GM21390 (cell line): ENCODE measurements around the gene IRGC.

Source experiments
- ATAC-seq: cut with Tn5 transposase; IDR thresholded peaks from one replicate; pipeline ENCODE4 v1.9.1; 2021; ENCODE audit not compliant: unreplicated experiment

The IRGC gene

GRCh38 chr19:43690890-43691289 lies 25.0 kb upstream of the IRGC start:
- no peak for ATAC-seq

GRCh38 chr19:43691755-43692154 lies 24.1 kb upstream of the IRGC start:
- ATAC-seq, result no peak

GRCh38 chr19:43692385-43692784 lies 23.5 kb upstream of the IRGC start:
- ATAC-seq, result no peak

GRCh38 chr19:43692877-43693276 lies 23.0 kb upstream of the IRGC start:
- ATAC-seq, result no peak

- no peak for ATAC-seq
Observed at GRCh38 chr19:43694553-43694952, 21.3 kb upstream of the IRGC start.

- ATAC-seq, result no peak
Observed at GRCh38 chr19:43695985-43696704, 19.7 kb upstream of the IRGC start.

GRCh38 chr19:43697295-43697694 lies 18.6 kb upstream of the IRGC start:
- ATAC-seq, result no peak

- no peak for ATAC-seq
Observed at GRCh38 chr19:43699506-43700394, 16.1 kb upstream of the IRGC start.

GRCh38 chr19:43700395-43701000 lies 15.4 kb upstream of the IRGC start:
- no peak for ATAC-seq

- no peak for ATAC-seq
Observed at GRCh38 chr19:43704002-43704705, 11.7 kb upstream of the IRGC start.

GRCh38 chr19:43705729-43706128 lies 10.1 kb upstream of the IRGC start:
- ATAC-seq, result no peak

GRCh38 chr19:43707158-43707712 lies 8.6 kb upstream of the IRGC start:
- no peak for ATAC-seq

- no peak for ATAC-seq
Observed at GRCh38 chr19:43708716-43709115, 7.2 kb upstream of the IRGC start.

GRCh38 chr19:43711751-43712355 lies 4.0 kb upstream of the IRGC start:
- no peak for ATAC-seq

- ATAC-seq, result no peak
Observed at GRCh38 chr19:43713208-43713607, 2.7 kb upstream of the IRGC start.

- no peak for ATAC-seq
Observed at GRCh38 chr19:43718627-43719377, 2.9 kb downstream of the IRGC start.

- no peak for ATAC-seq
Observed at GRCh38 chr19:43719378-43719868, 3.5 kb downstream of the IRGC start.

- no peak for ATAC-seq
Observed at GRCh38 chr19:43719918-43720317, 4.0 kb downstream of the IRGC start.

GRCh38 chr19:43720936-43721335 lies 5.1 kb downstream of the IRGC start:
- no peak for ATAC-seq
